ENCODE data around the gene RTN4RL1.

Gene RTN4RL1

GRCh38 chr17:1919201-1919600 is 105.9 kb downstream of the RTN4RL1 start:
- no peak for DNase-seq (ENCODE audit: low read depth in 2 of 2)

- DNase-seq (ENCODE audit: low read depth in 2 of 2), result no peak
Measured at GRCh38 chr17:1918346-1919162, 106.6 kb downstream of the RTN4RL1 start.

- DNase-seq (ENCODE audit: low read depth in 2 of 2), result no peak
Measured at GRCh38 chr17:1916963-1917715, 108.0 kb downstream of the RTN4RL1 start.

- DNase-seq (ENCODE audit: low read depth in 2 of 2), result no peak
Measured at GRCh38 chr17:1916316-1916715, 108.8 kb downstream of the RTN4RL1 start.

- DNase-seq (ENCODE audit: low read depth in 2 of 2), result no peak
Measured at GRCh38 chr17:1915889-1916288, 109.2 kb downstream of the RTN4RL1 start.

GRCh38 chr17:1914661-1915083 is 110.5 kb downstream of the RTN4RL1 start:
- DNase-seq (ENCODE audit: low read depth in 2 of 2), result no peak

- DNase-seq (ENCODE audit: low read depth in 2 of 2), result no peak
Measured at GRCh38 chr17:1913702-1914101, 111.4 kb downstream of the RTN4RL1 start.

GRCh38 chr17:1912146-1912545 is 113.0 kb downstream of the RTN4RL1 start:
- DNase-seq (ENCODE audit: low read depth in 2 of 2), result no peak

- DNase-seq (ENCODE audit: low read depth in 2 of 2), result no peak
Measured at GRCh38 chr17:1909985-1910384, 115.1 kb downstream of the RTN4RL1 start.

GRCh38 chr17:1908699-1909309 is 116.3 kb downstream of the RTN4RL1 start:
- peak in 1 of 2 donors; percentile 11 for DNase-seq (ENCODE audit: low read depth in 2 of 2)

GRCh38 chr17:1907909-1908698 is 117.0 kb downstream of the RTN4RL1 start:
- DNase-seq (ENCODE audit: low read depth in 2 of 2), result no peak

GRCh38 chr17:1907216-1907631 is 117.9 kb downstream of the RTN4RL1 start:
- no peak for DNase-seq (ENCODE audit: low read depth in 2 of 2)

GRCh38 chr17:1906662-1907101 is 118.5 kb downstream of the RTN4RL1 start:
- DNase-seq (ENCODE audit: low read depth in 2 of 2), result no peak

- no peak for DNase-seq (ENCODE audit: low read depth in 2 of 2)
Measured at GRCh38 chr17:1905190-1905913, 119.8 kb downstream of the RTN4RL1 start.

GRCh38 chr17:1904273-1905182 is 120.6 kb downstream of the RTN4RL1 start:
- DNase-seq (ENCODE audit: low read depth in 2 of 2), result no peak

GRCh38 chr17:1899403-1900000 is 125.6 kb downstream of the RTN4RL1 start:
- DNase-seq (ENCODE audit: low read depth in 2 of 2), result no peak

GRCh38 chr17:1898872-1899271 is 126.3 kb downstream of the RTN4RL1 start:
- DNase-seq (ENCODE audit: low read depth in 2 of 2), result no peak

GRCh38 chr17:1898332-1898731 is 126.8 kb downstream of the RTN4RL1 start:
- no peak for DNase-seq (ENCODE audit: low read depth in 2 of 2)

- DNase-seq (ENCODE audit: low read depth in 2 of 2), result no peak
Measured at GRCh38 chr17:1897105-1897656, 128.0 kb downstream of the RTN4RL1 start.

All from activated CD4-positive, alpha-beta T cell treated with anti-CD3 and anti-CD28 coated beads for 24 hours (primary cell).